ENCODE results near the gene ACAD10. TPM values are rescaled to one million over a fixed set of nuclear protein-coding genes. Genes with fewer than 3 reads are reported as not detected.

Gene ACAD10
- total RNA-seq, 6 donors from 2014 or later: 16.7 to 83.8 (median 27.0) TPM

- no peak for DNase-seq
- peaks cover 3 to 38% (median 22%) of the 10 kb centered on the region in 4 donors for H3K4me1 ChIP-seq
- 63 to 79% methylated on average over 2 of the region's 2 CpGs for WGBS, 2 donors
- TF ChIP-seq POLR2AphosphoS5 (IDR thresholded peaks at IDR 0.05): no peak
- TF ChIP-seq POLR2A (IDR thresholded peaks at IDR 0.05): no peak
- no peak for TF ChIP-seq CTCF (IDR thresholded peaks at IDR 0.05)
- no peak for TF ChIP-seq EP300 (IDR thresholded peaks at IDR 0.05)
- no peak overlapping the region for H3K4me3 ChIP-seq
- peaks cover 35 to 97% (median 78%) of the 10 kb centered on the region in 4 donors for H3K36me3 ChIP-seq
- H3K27ac ChIP-seq: peak overlapping the region in 2 of 4 donors; percentile 8 to 54
- no peak for ATAC-seq (ENCODE audit: low FRiP score in 2 of 2)
- H3K27me3 ChIP-seq: no peaks in the 10 kb centered on the region
- no peaks in the 10 kb centered on the region for H3K9me3 ChIP-seq
Observed at GRCh38 chr12:111785651-111786050, 99.8 kb downstream of the ACAD10 start.

- no peak for DNase-seq
Observed at GRCh38 chr12:111788178-111788654, 102.4 kb downstream of the ACAD10 start.

GRCh38 chr12:111789779-111790178 lies 103.9 kb downstream of the ACAD10 start:
- H3K9me3 ChIP-seq: no peaks in the 10 kb centered on the region
- 81% methylated on average over 8 to 11 of the region's 11 CpGs for WGBS, 2 donors
- H3K27me3 ChIP-seq: no peaks in the 10 kb centered on the region
- DNase-seq: no peak
- peaks cover 0 to 23% (median 14%) of the 10 kb centered on the region in 4 donors for H3K4me1 ChIP-seq
- peak overlapping the region in 1 of 4 donors; percentile 1 for H3K27ac ChIP-seq
- ATAC-seq (ENCODE audit: low FRiP score in 2 of 2): no peak
- TF ChIP-seq POLR2AphosphoS5 (IDR thresholded peaks at IDR 0.05) (no peak), EP300 (IDR thresholded peaks at IDR 0.05) (no peak)
- H3K36me3 ChIP-seq: peaks cover 59 to 99% (median 80%) of the 10 kb centered on the region in 4 donors
- H3K4me3 ChIP-seq: no peak overlapping the region

More at GRCh38 chr12:111788178-111788654, 102.4 kb downstream of the ACAD10 start:
- WGBS, 2 donors: 46 to 49% methylated on average over 8 of the region's 8 CpGs
- peak overlapping the region in 2 of 4 donors; percentile 49 to 54 for H3K27ac ChIP-seq
- peak in 3 of 6 experiments; percentile 27 to 51 (median 49) for TF ChIP-seq CTCF (IDR thresholded peaks at IDR 0.05)
- TF ChIP-seq POLR2A (IDR thresholded peaks at IDR 0.05): no peak
- TF ChIP-seq POLR2AphosphoS5 (IDR thresholded peaks at IDR 0.05): peak in 1 of 2 donors; percentile 4
- H3K36me3 ChIP-seq: peaks cover 54 to 99% (median 82%) of the 10 kb centered on the region in 4 donors
- H3K27me3 ChIP-seq: no peaks in the 10 kb centered on the region
- no peaks in the 10 kb centered on the region for H3K9me3 ChIP-seq
- H3K4me1 ChIP-seq: peaks cover 0 to 24% (median 14%) of the 10 kb centered on the region in 4 donors
- peak in 1 of 2 donors; percentile 41 for ATAC-seq (ENCODE audit: low FRiP score in 2 of 2)
- no peak overlapping the region for H3K4me3 ChIP-seq

GRCh38 chr12:111791507-111791906 lies 105.7 kb downstream of the ACAD10 start:
- Histone ChIP-seq H3K4me1 (peaks cover 0 to 14% (median 12%) of the 10 kb centered on the region in 4 donors), H3K4me3 (no peak overlapping the region), H3K9me3 (no peaks in the 10 kb centered on the region), H3K27me3 (no peaks in the 10 kb centered on the region), H3K27ac (peak overlapping the region in 3 of 4 donors; percentile 22 to 38 (median 29)), H3K36me3 (peaks cover 58 to 99% (median 85%) of the 10 kb centered on the region in 4 donors)
- no peak for TF ChIP-seq POLR2AphosphoS5 (IDR thresholded peaks at IDR 0.05)
- TF ChIP-seq POLR2A (IDR thresholded peaks at IDR 0.05): no peak
- no peak for TF ChIP-seq CTCF (IDR thresholded peaks at IDR 0.05)
- ATAC-seq (ENCODE audit: low FRiP score in 2 of 2): peak; percentile 15 to 44
- DNase-seq: no peak
- 87 to 88% methylated on average over 4 to 7 of the region's 8 CpGs for WGBS, 2 donors

- peak in 1 of 2 donors; percentile 74 for DNase-seq
- H3K36me3 ChIP-seq: peaks cover 64 to 99% (median 86%) of the 10 kb centered on the region in 4 donors
- whole genome bisulfite sequencing, 2 donors: 82 to 92% methylated on average over 18 to 27 of the region's 27 CpGs
- peaks cover 0 to 7% (median 7%) of the 10 kb centered on the region in 4 donors for H3K4me1 ChIP-seq
- peak overlapping the region in 2 of 4 donors; percentile 10 to 38 for H3K27ac ChIP-seq
- H3K27me3 ChIP-seq: no peaks in the 10 kb centered on the region
- H3K4me3 ChIP-seq: no peak overlapping the region
- no peaks in the 10 kb centered on the region for H3K9me3 ChIP-seq
- ATAC-seq (ENCODE audit: low FRiP score in 2 of 2): peak; percentile 69 to 82
- TF ChIP-seq EP300 (IDR thresholded peaks at IDR 0.05) (no peak), POLR2A (IDR thresholded peaks at IDR 0.05) (no peak), POLR2AphosphoS5 (IDR thresholded peaks at IDR 0.05) (no peak), CTCF (IDR thresholded peaks at IDR 0.05) (no peak)
Observed at GRCh38 chr12:111792155-111792855, 106.5 kb downstream of the ACAD10 start.
